NCI-H146 treated with DMSO at 0.1 percent for 48 hours (cell line): Measurements from ENCODE around the gene BRSK2.
"Not testable (repeated sequence)": the region's sequence is repeated elsewhere in the genome, so short reads cannot be mapped to it uniquely, and the experiment has no call there.

Experiments
- DNase-seq: peaks from one replicate; lab custom pipeline; 2025; ENCODE audit not compliant: unreplicated experiment; lab: John Stamatoyannopoulos, UW

The BRSK2 gene

DNA sequence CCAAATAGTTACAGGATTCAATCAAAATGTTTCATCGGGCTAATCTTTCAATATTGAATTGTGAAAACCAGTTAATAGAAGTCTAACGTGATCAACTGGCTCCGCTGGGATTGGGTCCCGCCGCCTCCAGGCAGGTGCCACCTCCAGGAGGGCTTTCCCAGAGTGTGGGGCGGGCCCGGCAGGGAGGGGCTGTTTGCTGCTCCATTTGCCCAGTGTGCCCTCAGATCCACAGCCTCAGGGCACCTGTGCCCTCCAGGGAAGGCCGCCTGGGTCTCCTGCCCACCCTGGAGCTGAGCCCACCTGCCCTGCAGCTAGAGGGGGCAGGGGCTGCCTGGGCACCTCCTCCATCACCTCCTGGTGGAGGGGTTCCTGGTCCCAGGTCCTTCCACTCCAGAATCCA lies 17.9 kb downstream of the BRSK2 start:
- DNase-seq, result no peak

GRCh38 chr11:1408346-1408745 lies 18.6 kb downstream of the BRSK2 start:
- no peak for DNase-seq

- no peak for DNase-seq
Observed at GRCh38 chr11:1409108-1409851, 19.5 kb downstream of the BRSK2 start.

GRCh38 chr11:1409852-1410125 lies 20.1 kb downstream of the BRSK2 start:
- DNase-seq, result not testable (repeated sequence)

DNA sequence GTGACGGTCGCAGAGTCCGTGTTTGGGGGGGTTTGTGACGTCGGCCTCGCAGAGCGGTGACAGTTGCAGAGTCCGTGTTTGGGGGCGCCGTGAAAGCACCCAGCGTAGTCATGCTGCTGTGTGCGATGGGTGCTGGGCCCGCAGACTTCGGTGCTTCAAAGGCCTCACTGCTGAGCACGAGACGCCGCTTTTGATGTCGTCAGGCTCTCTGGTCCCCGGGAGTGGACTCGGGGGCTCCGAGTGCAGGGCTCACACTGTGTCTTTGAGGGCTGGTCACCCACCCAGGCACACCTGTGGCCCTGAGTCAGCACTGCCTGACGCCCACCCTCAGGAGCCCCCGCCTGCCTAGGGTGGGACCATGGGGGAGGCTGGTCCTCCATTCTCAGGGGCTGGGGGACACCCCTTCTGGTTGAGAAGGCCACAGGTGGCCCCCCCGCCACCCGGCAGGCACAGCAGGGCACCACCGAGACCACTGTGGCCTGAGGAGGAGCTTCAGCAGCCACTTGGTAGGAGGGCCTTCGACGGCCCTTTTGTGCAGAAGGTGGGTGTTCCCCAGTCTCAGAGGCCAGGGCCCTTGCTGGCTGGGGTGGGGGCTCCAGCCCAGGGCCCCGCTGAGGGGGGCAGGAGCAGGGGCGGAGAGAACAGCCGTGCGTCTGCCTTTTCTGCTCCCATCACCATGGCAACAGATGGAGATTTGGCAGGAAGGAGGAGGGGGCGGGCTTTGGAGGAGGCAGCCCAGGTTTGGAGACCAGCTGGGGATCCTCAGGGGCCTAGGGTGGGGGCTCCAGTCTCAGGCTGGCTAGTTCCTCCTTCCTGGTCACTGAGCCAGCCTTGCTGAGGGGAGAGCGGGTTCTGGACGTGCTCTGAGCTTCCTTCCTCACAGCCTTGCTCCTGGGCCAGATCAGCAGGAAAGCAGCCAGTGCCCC lies 20.9 kb downstream of the BRSK2 start:
- DNase-seq, result no peak

DNA sequence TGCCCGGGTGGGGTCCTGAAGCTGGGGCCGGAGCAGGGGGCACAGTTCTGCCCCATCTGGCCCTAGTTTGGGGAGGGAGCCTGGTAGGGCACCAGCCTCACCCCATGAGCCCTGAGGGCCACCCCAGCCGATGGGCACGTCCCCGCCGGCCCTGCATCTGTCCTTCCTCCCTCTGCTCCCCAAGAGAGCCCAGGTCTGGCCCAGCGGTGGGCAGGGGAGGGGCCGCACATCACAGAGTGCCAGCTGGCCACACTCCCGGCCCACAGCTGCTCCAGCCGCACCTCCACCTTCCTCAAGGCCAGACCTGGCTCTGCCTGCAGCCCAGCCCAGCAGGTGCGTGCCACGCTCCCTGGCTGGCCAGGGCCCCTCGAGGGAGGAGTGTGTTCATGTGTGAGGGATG lies 21.6 kb downstream of the BRSK2 start:
- no peak for DNase-seq

- DNase-seq, result not testable (repeated sequence)
Observed at GRCh38 chr11:1411739-1412138, 22.0 kb downstream of the BRSK2 start.

DNA sequence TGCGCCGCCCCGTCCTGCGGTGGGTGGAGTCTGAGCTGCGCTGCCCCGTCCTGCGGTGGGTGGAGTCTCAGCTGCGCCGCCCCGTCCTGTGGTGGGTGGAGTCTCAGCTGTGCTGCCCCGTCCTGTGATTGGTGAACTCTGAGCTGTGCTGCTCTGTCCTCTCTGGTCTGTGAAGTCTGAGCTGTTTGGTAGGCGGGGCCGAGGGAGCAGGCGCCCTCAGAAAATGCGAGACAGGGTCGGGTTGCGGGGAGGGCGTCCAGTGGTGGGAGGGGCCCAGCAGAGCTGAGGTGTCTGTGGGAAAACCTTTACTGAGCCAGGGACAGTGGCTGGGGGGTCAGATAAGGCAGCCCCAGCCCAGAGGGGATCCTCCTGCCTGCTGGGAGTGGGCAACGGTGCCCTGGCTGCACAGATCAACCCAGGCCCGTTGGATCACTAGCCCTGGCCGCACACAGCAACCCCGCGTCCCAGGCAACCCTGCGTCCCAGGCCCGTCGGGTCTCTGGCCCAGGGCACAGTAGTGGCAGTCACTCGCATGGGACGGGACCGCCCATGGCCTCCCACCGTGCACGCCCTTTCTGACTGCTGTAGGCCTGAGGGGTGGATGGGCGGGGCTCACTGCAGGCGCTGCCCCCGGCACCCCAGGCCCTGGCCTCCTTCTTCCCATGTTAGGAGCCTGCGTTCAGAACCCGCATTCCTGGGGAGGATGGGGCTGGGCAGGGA lies 22.8 kb downstream of the BRSK2 start:
- DNase-seq, result no peak

- DNase-seq, result no peak
Observed at GRCh38 chr11:1414650-1415049, 24.9 kb downstream of the BRSK2 start.

DNA sequence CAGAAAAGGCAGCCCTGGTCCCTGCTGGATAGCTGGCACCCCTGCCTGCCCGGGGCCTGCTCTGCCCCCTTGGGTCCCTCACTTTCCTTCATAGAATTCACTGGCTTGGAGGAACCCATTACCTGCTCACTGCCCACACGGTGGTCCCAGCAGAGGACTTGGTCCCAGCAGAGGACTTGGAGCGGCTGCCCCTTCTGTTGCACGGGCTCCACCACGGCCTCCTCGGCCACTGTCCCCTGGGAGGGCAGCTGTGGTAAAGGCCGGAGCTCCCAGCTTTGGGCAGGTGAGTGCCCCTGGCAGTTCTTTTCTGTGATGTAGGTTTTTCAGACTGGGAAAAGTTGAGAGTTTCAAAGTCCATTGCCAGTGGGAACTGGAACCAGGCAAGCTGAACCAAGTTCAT lies 25.9 kb downstream of the BRSK2 start:
- DNase-seq, result no peak

GRCh38 chr11:1418192-1418795 lies 28.6 kb downstream of the BRSK2 start:
- not testable (repeated sequence) for DNase-seq

- DNase-seq, result no peak
Observed at GRCh38 chr11:1419811-1420210, 30.1 kb downstream of the BRSK2 start.

DNA sequence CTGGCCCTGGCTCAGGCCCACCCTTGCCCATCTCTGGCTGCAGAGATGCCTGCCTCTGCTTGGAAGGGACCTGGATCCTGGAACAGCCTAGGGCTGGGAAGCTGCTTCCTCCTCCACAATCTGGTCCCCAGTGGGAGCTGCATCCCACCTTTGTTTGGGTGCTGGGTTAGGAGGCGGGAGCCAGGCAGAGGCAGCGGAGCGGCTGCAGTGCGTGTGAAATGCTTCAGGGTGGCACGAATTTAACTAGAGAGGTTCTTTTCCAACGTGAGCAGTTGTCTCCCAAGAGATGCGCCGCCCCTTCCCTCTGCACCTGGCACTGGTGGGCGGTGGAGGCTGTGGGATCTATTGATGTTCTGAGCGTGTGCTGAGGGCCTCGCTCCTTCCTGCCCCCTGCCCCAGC lies 31.6 kb downstream of the BRSK2 start:
- DNase-seq, result no peak

DNA sequence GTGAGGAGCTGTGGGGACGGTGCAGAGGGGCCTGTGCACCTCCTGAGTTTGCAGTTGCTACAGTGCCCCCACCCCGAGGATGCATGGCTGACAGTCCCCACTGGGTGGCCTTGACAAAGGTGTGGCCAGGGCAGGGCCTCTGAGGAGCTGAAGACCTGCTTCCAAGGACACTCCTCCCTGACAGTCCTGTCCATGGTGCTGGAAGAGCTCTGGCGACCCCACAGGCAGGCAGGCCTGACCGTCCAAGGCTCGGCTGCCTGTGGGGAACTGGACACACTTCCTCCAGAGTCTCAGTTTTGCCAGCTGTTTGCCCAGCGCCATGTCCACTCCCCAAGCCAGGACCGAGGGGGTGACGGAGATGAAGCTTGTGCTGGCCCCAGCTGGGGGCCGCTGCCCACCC lies 32.7 kb downstream of the BRSK2 start:
- no peak for DNase-seq

GRCh38 chr11:1422981-1423380 lies 33.2 kb downstream of the BRSK2 start:
- DNase-seq, result no peak

GRCh38 chr11:1423406-1423805 lies 33.7 kb downstream of the BRSK2 start:
- DNase-seq, result not testable (repeated sequence)

GRCh38 chr11:1425006-1425405 lies 35.3 kb downstream of the BRSK2 start:
- no peak for DNase-seq

GRCh38 chr11:1425439-1425838 lies 35.7 kb downstream of the BRSK2 start:
- no peak for DNase-seq

DNA sequence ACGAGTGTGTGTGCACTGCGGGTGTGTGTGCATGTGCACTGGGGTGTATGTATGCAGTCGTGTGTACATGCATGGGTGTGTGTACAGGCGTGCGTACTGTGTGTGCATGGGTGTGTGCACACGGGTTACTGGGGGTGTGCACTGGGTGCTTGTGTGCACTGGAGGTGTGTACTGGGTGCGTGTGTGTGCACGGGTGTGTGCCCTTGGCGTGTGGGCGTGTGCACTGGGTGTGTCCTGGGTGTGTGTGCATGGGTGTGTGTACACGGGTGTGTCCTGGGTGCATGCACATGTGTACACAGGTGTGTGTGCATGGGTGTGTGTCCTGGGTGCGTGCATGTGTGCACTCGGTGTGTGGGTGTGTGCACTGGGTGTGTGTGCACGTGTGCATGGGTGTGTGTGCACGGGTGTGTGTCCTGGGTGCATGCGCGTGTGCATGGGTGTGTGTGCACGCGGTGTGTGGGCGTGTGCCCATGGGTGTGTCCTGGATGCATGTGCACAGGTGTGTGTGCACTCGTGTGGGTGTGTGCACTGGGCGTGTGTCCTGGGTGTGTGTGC lies 39.1 kb downstream of the BRSK2 start:
- no peak for DNase-seq

- DNase-seq, result no peak
Observed at GRCh38 chr11:1433568-1433967, 43.8 kb downstream of the BRSK2 start.

DNA sequence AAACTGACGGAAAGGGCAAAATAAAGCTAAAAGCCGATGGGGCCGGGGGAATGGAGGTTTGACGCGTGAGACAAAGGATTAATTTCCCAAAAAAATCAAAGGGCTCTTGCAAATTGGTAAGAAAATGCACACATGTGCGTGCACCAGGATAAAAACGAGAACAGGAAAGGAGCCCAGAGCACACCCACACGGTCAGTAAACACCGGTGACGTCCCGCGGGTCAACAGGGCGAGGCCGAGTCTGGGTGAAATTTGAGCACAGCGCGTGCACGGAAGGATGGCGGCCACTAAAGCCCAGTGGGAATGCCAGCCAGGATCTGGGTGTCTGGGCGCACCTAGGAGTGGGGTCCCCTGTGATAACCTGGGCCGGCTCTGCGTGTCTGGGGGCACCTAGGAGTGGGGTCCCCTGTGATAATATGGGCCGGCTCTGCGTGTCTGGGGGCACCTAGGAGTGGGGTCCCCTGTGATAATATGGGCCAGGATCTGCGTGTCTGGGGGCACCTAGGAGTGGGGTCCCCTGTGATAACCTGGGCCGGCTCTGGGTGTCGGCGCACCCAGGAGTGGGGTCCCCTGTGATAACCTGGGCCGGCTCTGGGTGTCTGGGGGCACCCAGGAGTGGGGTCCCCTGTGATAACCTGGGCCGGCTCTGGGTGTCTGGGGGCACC lies 44.4 kb downstream of the BRSK2 start:
- DNase-seq, result no peak
